Neuronal stem cell (in vitro differentiated cells): ENCODE measurements around the gene PSD2.

Experiments used
- DNase-seq: peaks from one replicate; pipeline ENCODE4 v3.0.0-alpha.2; 2013; ENCODE audit warnings: low spot score
- H2AFZ ChIP-seq: one replicate; pipeline ENCODE4 v1.6.1; 2013; ENCODE audit warnings: mild to moderate bottlenecking, low read length, inconsistent platforms
- H2AK5ac ChIP-seq: 2 replicates; pipeline ENCODE4 v1.6.1; 2013; ENCODE audit warnings: low read depth, mild to moderate bottlenecking, inconsistent platforms, low read length, moderate library complexity, mixed read lengths
- H2BK120ac ChIP-seq: 2 replicates; pipeline ENCODE4 v1.6.1; 2013; ENCODE audit warnings: low read depth, mild to moderate bottlenecking, inconsistent platforms, low read length, moderate library complexity, mixed read lengths
- H2BK12ac ChIP-seq: one replicate; pipeline ENCODE4 v1.6.1; 2013; ENCODE audit warnings: low read length, inconsistent platforms
- H2BK15ac ChIP-seq: 2 replicates; pipeline ENCODE4 v1.6.1; 2013; ENCODE audit warnings: mild to moderate bottlenecking, low read length, inconsistent platforms, mixed read lengths
- H2BK5ac ChIP-seq: one replicate; pipeline ENCODE4 v1.6.1; 2013; ENCODE audit warnings: inconsistent platforms, mild to moderate bottlenecking, low read length, moderate library complexity
- H3K14ac ChIP-seq: one replicate; pipeline ENCODE4 v1.6.1; 2013; ENCODE audit warnings: low read length, inconsistent platforms
- H3K18ac ChIP-seq: 2 replicates; pipeline ENCODE4 v1.6.1; 2013; ENCODE audit warnings: low read length, inconsistent platforms
- H3K23ac ChIP-seq: 2 replicates; pipeline ENCODE4 v1.6.1; 2013; ENCODE audit warnings: low read depth, mild to moderate bottlenecking, mixed read lengths, low read length, inconsistent platforms; ENCODE audit not compliant: poor library complexity
- H3K27ac ChIP-seq: replicated peaks from 3 replicates; pipeline ENCODE4 v1.5.1; 2013; ENCODE audit warnings: low read length, inconsistent platforms
- H3K27me3 ChIP-seq, 3 experiments: 2 replicates each; pipeline ENCODE4 v1.6.1; 2013; ENCODE audit warnings: low read length in 3 of 3, mild to moderate bottlenecking in 2 of 3, inconsistent platforms in 1 of 3, low read depth in 1 of 3, mixed read lengths in 1 of 3, moderate library complexity in 1 of 3; ENCODE audit not compliant: control insufficient read depth in 3 of 3, insufficient read depth in 3 of 3
- H3K36me3 ChIP-seq, 2 donors: replicated peaks in 1 of 2; 2 replicates each; pipeline ENCODE4 v1.6.1; 2013; ENCODE audit warnings: low read length in 2 of 2; ENCODE audit not compliant: control insufficient read depth in 2 of 2, insufficient read depth in 2 of 2
- H3K4ac ChIP-seq: 2 replicates; pipeline ENCODE4 v1.6.1; 2013; ENCODE audit warnings: inconsistent platforms, mild to moderate bottlenecking, low read length, moderate library complexity
- H3K4me1 ChIP-seq, 2 donors: 1 replicate in 1 of 2; 2 replicates in 1 of 2; pipeline ENCODE4 v1.6.1; 2013; ENCODE audit warnings: low read length in 2 of 2, low read depth in 1 of 2; ENCODE audit not compliant: control insufficient read depth in 2 of 2, insufficient read depth in 1 of 2
- H3K4me2 ChIP-seq: one replicate; pipeline ENCODE4 v1.6.1; 2013; ENCODE audit warnings: mild to moderate bottlenecking, low read length, inconsistent platforms; ENCODE audit not compliant: insufficient read depth, poor library complexity, severe bottlenecking
- H3K4me3 ChIP-seq, 2 donors: 2 replicates each; pipeline ENCODE4 v1.5.1; 2013; ENCODE audit warnings: low read length in 2 of 2, mild to moderate bottlenecking in 2 of 2, inconsistent platforms in 1 of 2, moderate library complexity in 1 of 2
- H3K79me1 ChIP-seq: one replicate; pipeline ENCODE4 v1.6.1; 2013; ENCODE audit warnings: low read depth, mild to moderate bottlenecking, inconsistent platforms, low read length, moderate library complexity
- H3K9ac ChIP-seq: one replicate; pipeline ENCODE4 v1.6.1; 2013; ENCODE audit warnings: mild to moderate bottlenecking, low read depth, low read length, inconsistent platforms; ENCODE audit not compliant: poor library complexity
- H3K9me3 ChIP-seq, 2 donors: replicated peaks in 1 of 2; 2 replicates each; pipeline versions ENCODE3 to v1.6.1; 2013; ENCODE audit warnings: low read length in 2 of 2, mild to moderate bottlenecking in 2 of 2, inconsistent platforms in 1 of 2, low read depth in 1 of 2, mixed read lengths in 1 of 2, moderate library complexity in 1 of 2; ENCODE audit not compliant: control insufficient read depth in 2 of 2, insufficient read depth in 1 of 2
- H4K8ac ChIP-seq: one replicate; pipeline ENCODE4 v1.6.1; 2013; ENCODE audit warnings: low read depth, mild to moderate bottlenecking, inconsistent platforms, low read length, moderate library complexity
- H4K91ac ChIP-seq: one replicate; pipeline ENCODE4 v1.6.1; 2013; ENCODE audit warnings: low read length, low read depth, mild to moderate bottlenecking, inconsistent platforms; ENCODE audit not compliant: poor library complexity
- WGBS, 2 donors: extraction: QIAGEN DNeasy Blood & Tissue Kit; methylation state at CpG; one replicate each; pipeline ENCODE4 v1.1.7; 2013; ENCODE audit warnings: missing lambda C conversion rate in 2 of 2, mixed read lengths in 1 of 2; ENCODE audit not compliant: insufficient read length in 2 of 2, insufficient replicate concordance in 1 of 2; ENCODE audit errors: extremely low coverage in 2 of 2; 5-methylcytosine and 5-hydroxymethylcytosine counted together

PSD2 gene

GRCh38 chr5:139812323-139812722 lies 16.7 kb downstream of the PSD2 start:
- Histone ChIP-seq H2AFZ (no peak overlapping the region), H4K91ac (no peak overlapping the region), H3K23ac (no peak overlapping the region), H2BK15ac (no peak overlapping the region), H3K4ac (no peak overlapping the region), H3K18ac (no peak overlapping the region), H3K79me1 (no peaks in the 10 kb centered on the region), H2AK5ac (no peak overlapping the region), H4K8ac (no peak overlapping the region), H3K4me3 (no peak overlapping the region), H3K14ac (no peak overlapping the region), H3K36me3 (no peaks in the 10 kb centered on the region), H3K4me2 (no peak overlapping the region), H3K4me1 (peaks cover 0 to 2% of the 10 kb centered on the region in 2 donors), H2BK12ac (no peak overlapping the region), H3K27me3 (peaks cover 0 to 36% (median 2%) of the 10 kb centered on the region in 3 experiments), H3K27ac (no peak overlapping the region), H2BK5ac (no peak overlapping the region), H2BK120ac (no peak overlapping the region), H3K9ac (no peak overlapping the region), H3K9me3 (no peaks in the 10 kb centered on the region)
- WGBS, 2 donors, result no CpG with 5 or more reads among the region's 5 CpGs
- DNase-seq, result no peak

DNA sequence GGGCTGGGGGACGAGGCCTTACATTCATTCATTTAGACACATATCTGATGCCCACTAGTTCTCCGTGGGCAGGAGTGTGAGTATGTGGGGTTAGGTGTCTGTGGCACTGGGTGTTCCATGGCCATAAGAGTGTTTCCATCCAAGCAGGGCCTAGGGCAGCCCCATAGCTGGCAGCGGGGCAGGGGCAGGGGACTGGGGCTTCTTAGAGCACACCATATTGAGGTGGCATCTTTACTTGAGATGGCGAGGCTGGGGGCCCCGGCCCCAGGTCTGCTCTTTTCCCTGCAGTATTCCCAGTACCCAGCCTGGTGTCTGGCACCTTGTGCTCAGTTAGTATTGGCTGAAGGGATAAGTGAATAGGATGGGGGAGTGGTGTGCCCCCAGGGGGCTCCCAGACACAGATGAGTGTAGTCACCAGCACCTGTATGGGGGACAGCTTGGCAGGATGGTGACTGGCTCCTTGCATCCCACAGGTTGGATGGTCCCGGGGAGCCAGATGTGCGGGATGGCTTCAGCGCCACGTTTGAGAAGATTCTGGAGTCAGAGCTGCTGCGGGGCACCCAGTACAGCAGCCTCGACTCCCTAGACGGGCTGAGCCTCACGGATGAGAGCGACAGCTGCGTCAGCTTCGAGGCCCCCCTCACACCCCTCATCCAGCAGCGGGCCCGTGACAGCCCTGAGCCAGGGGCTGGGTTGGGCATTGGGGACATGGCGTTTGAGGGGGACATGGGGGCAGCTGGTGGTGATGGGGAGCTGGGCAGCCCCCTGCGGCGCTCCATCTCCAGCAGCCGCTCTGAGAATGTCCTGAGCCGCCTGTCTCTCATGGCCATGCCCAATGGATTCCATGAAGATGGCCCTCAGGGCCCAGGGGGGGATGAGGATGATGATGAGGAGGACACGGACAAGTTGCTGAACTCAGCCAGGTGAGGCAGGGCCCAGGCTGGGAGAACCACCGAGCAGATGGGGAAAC lies 17.5 kb downstream of the PSD2 start:
- H2AFZ ChIP-seq, result no peak overlapping the region
- no peak overlapping the region for H3K4me2 ChIP-seq
- H3K79me1 ChIP-seq, result no peaks in the 10 kb centered on the region
- no peak overlapping the region for H2BK5ac ChIP-seq
- DNase-seq, result no peak
- H4K8ac ChIP-seq, result no peak overlapping the region
- H3K18ac ChIP-seq, result no peak overlapping the region
- no CpG with 5 or more reads among the region's 25 CpGs for WGBS, 2 donors
- no peak overlapping the region for H3K27ac ChIP-seq
- H2BK12ac ChIP-seq, result peak overlapping the region; percentile 2
- no peak overlapping the region for H2AK5ac ChIP-seq
- H3K9me3 ChIP-seq, result no peaks in the 10 kb centered on the region
- peak overlapping the region; percentile 30 for H3K9ac ChIP-seq
- H3K27me3 ChIP-seq, result peaks cover 0 to 38% (median 2%) of the 10 kb centered on the region in 3 experiments
- H2BK120ac ChIP-seq, result no peak overlapping the region
- peak overlapping the region; percentile 91 for H3K14ac ChIP-seq
- no peak overlapping the region for H3K4ac ChIP-seq
- no peak overlapping the region for H3K23ac ChIP-seq
- H3K36me3 ChIP-seq, result no peaks in the 10 kb centered on the region
- H4K91ac ChIP-seq, result no peak overlapping the region
- no peak overlapping the region for H2BK15ac ChIP-seq
- H3K4me3 ChIP-seq, result no peak overlapping the region
- peaks cover 0 to 2% of the 10 kb centered on the region in 2 donors for H3K4me1 ChIP-seq

DNA sequence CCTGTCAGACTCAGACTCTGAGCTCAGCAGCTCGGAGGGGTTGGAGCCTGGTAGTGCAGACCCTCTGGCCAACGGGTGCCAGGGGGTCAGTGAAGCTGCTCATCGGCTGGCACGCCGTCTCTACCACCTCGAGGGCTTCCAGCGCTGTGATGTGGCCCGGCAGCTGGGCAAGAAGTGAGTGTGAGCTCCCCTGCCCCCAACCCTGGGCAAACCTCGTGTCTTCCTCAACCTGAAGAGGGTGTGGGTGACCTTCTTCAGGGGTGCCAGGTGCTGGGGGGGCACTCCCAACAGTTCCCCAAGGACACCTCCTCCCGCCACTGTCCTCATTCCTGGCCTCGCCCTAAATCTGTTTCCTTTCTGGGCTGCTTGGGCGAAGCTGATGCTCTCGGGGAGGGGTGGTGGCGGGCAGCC lies 18.6 kb downstream of the PSD2 start:
- Histone ChIP-seq H3K4me1 (peaks cover 0 to 2% of the 10 kb centered on the region in 2 donors), H3K36me3 (no peaks in the 10 kb centered on the region), H2AFZ (no peak overlapping the region), H3K79me1 (no peaks in the 10 kb centered on the region), H3K27ac (no peak overlapping the region), H3K4ac (no peak overlapping the region), H3K9me3 (no peaks in the 10 kb centered on the region), H3K4me2 (no peak overlapping the region), H3K4me3 (no peak overlapping the region), H2BK5ac (peak overlapping the region; percentile 32), H3K27me3 (peaks cover 0 to 31% (median 2%) of the 10 kb centered on the region in 3 experiments), H2BK12ac (no peak overlapping the region), H3K18ac (peak overlapping the region; percentile 75), H3K23ac (peak overlapping the region; percentile 98), H4K8ac (peak overlapping the region; percentile 10), H2AK5ac (peak overlapping the region; percentile 45), H3K9ac (peak overlapping the region; percentile 68), H3K14ac (no peak overlapping the region), H4K91ac (no peak overlapping the region), H2BK15ac (no peak overlapping the region), H2BK120ac (no peak overlapping the region)
- DNase-seq, result no peak
- no CpG with 5 or more reads among the region's 14 CpGs for WGBS, 2 donors

DNA sequence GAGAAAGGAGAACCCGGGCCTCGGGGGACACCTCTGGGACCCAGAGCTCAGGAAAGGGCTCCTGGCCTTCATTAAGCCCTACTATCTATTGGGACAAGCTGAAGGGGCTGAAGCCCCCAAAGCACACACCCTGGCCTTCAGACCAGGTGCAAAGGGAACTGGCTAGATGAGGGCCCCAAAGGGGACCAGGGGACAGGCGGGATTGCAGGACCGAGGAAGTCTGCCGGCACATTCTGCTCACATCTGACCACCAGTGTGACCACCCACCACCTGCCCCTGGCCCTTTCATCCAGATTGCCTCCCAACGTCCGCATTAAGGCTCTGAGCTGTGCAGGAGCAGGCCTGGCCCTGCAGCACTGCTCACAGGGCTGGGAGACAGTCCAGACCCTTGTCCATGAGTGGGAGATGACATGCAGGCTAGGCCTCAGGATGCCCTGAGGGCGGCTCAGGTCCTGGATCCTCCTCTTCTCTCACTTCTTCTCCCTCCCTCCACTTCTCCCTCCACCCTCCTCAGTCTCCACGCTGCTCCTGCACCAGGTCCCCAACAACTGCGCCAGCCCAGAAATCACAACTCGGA lies 19.2 kb downstream of the PSD2 start:
- no peak for DNase-seq
- H3K14ac ChIP-seq, result no peak overlapping the region
- peak overlapping the region; percentile 98 for H3K23ac ChIP-seq
- peak overlapping the region; percentile 67 for H3K18ac ChIP-seq
- H2AFZ ChIP-seq, result no peak overlapping the region
- peak overlapping the region; percentile 6 for H4K8ac ChIP-seq
- H3K27ac ChIP-seq, result no peak overlapping the region
- H3K27me3 ChIP-seq, result peaks cover 0 to 31% (median 2%) of the 10 kb centered on the region in 3 experiments
- no peak overlapping the region for H3K4ac ChIP-seq
- no peaks in the 10 kb centered on the region for H3K36me3 ChIP-seq
- H3K4me3 ChIP-seq, result no peak overlapping the region
- no peaks in the 10 kb centered on the region for H3K79me1 ChIP-seq
- no peak overlapping the region for H3K4me2 ChIP-seq
- peaks cover 0 to 2% of the 10 kb centered on the region in 2 donors for H3K4me1 ChIP-seq
- WGBS, 2 donors, result no CpG with 5 or more reads among the region's 11 CpGs
- H4K91ac ChIP-seq, result no peak overlapping the region
- H2BK5ac ChIP-seq, result peak overlapping the region; percentile 32
- no peak overlapping the region for H3K9ac ChIP-seq
- no peak overlapping the region for H2BK12ac ChIP-seq
- H2AK5ac ChIP-seq, result no peak overlapping the region
- no peak overlapping the region for H2BK15ac ChIP-seq
- no peak overlapping the region for H2BK120ac ChIP-seq
- H3K9me3 ChIP-seq, result no peaks in the 10 kb centered on the region
